K562 (cell line): ENCODE measurements around the gene NMNAT2. TPM values are rescaled to one million over a fixed set of nuclear protein-coding genes. Genes with fewer than 3 reads are reported as not detected.

Experiments used
- ATAC-seq: fragments of 200-7000 bp; cut with Tn5 transposase; 3 replicates; pipeline ENCODE4 v1.9.1; 2020; ENCODE audit warnings: moderate library complexity
- BruUV-seq: library from RNA; stranded (reverse); fragments of 400-500 nt; replicated peaks from 2 replicates; lab custom pipeline; 2021; lab: Mats Ljungman, UMichigan
- CTCF ChIA-PET: fragments of 300-600 bp; formaldehyde crosslinking; extraction: SDS; loops from one replicate; lab custom pipeline; 2021; ENCODE audit warnings: low intra/inter-chr PET ratio; lab: Yijun Ruan, JAX
- POLR2A ChIA-PET: fragments of 300-600, 350-650 bp; sonication (Branson Sonifier 250); formaldehyde crosslinking; extraction: SDS; loops from one replicate; lab custom pipeline; 2021; ENCODE audit warnings: antibody characterized with exemption, inconsistent platforms; lab: Yijun Ruan, JAX
- DNase-seq, 4 experiments: peaks; one replicate each; pipeline versions ENCODE4 v3.0.0 to v3.0.0-alpha.2; 2011 to 2018; ENCODE audit warnings: low spot score in 3 of 4, mixed read lengths in 3 of 4; ENCODE audit errors: extremely low read depth in 1 of 4
- FAIRE-seq: peaks from 2 replicates; lab custom pipeline; 2011; peaks lifted over from hg19 to GRCh38; lab: Jason Lieb, UNC
- H2AFZ ChIP-seq: 2 replicates; pipeline ENCODE4 v1.6.0; 2011; ENCODE audit warnings: low read depth, low read length, control low read depth, inconsistent platforms
- H3K27ac ChIP-seq: fragments of 200-600 bp; 3 replicates; pipeline ENCODE4 v1.8.0; 2011; ENCODE audit warnings: low read depth, mild to moderate bottlenecking, control low read depth, inconsistent platforms, low read length, moderate library complexity, mixed read lengths; ENCODE audit errors: extremely low read depth
- H3K27me3 ChIP-seq, 2 experiments: fragments of 300-600 bp in 1 of 2; 2 replicates in 1 of 2; 3 replicates in 1 of 2; pipeline versions ENCODE4 v1.6.0 to v1.8.0; 2011; ENCODE audit warnings: inconsistent platforms in 2 of 2, low read length in 2 of 2, mild to moderate bottlenecking in 1 of 2, mixed read lengths in 1 of 2, moderate library complexity in 1 of 2; ENCODE audit not compliant: control insufficient read depth in 2 of 2, insufficient read depth in 2 of 2
- H3K36me3 ChIP-seq: fragments of 300-600 bp; 3 replicates; pipeline ENCODE4 v1.8.0; 2011; ENCODE audit warnings: mild to moderate bottlenecking, low read length, inconsistent platforms; ENCODE audit not compliant: control insufficient read depth, insufficient read depth
- H3K4me1 ChIP-seq, 2 experiments: fragments of 200-600 bp in 1 of 2; replicated peaks in 1 of 2; 2 replicates in 1 of 2; 3 replicates in 1 of 2; pipeline versions ENCODE4 v1.5.1 to v1.8.0; 2011; ENCODE audit warnings: inconsistent platforms in 2 of 2, low read length in 2 of 2, mild to moderate bottlenecking in 1 of 2, mixed read lengths in 1 of 2, moderate library complexity in 1 of 2; ENCODE audit not compliant: control insufficient read depth in 2 of 2, insufficient read depth in 2 of 2
- H3K4me2 ChIP-seq: 2 replicates; pipeline ENCODE4 v1.6.1; 2011; ENCODE audit warnings: low read length, control low read depth, inconsistent platforms, mixed read lengths; ENCODE audit not compliant: insufficient read depth
- H3K4me3 ChIP-seq: fragments of 200-600 bp; sonication (generic), shearing (Covaris generic); 2 replicates; pipeline ENCODE4 v1.5.1; 2016; ENCODE audit warnings: control low read depth, inconsistent platforms
- H3K79me2 ChIP-seq: fragments of 200-600 bp; 3 replicates; pipeline ENCODE4 v1.8.0; 2011; ENCODE audit warnings: low read length, inconsistent platforms; ENCODE audit not compliant: control insufficient read depth, insufficient read depth
- H3K9ac ChIP-seq, 2 experiments: 2 replicates each; pipeline versions ENCODE4 v1.6.0 to v1.6.1; 2011; ENCODE audit warnings: low read depth in 2 of 2, low read length in 2 of 2, control low read depth in 1 of 2, inconsistent platforms in 1 of 2, mild to moderate bottlenecking in 1 of 2, mixed read lengths in 1 of 2; ENCODE audit not compliant: insufficient read depth in 1 of 2
- H3K9me1 ChIP-seq: one replicate; pipeline ENCODE4 v1.6.0; 2011; ENCODE audit warnings: inconsistent platforms, mild to moderate bottlenecking, low read length, moderate library complexity; ENCODE audit not compliant: control insufficient read depth, insufficient read depth
- H3K9me3 ChIP-seq: replicated peaks from 2 replicates; pipeline ENCODE4 v1.5.1; 2011; ENCODE audit warnings: low read depth, low read length, inconsistent platforms; ENCODE audit not compliant: control insufficient read depth, insufficient read depth
- H4K20me1 ChIP-seq: replicated peaks from 2 replicates; pipeline ENCODE4 v1.6.1; 2011; ENCODE audit warnings: low read length, inconsistent platforms, mixed read lengths; ENCODE audit not compliant: control insufficient read depth, insufficient read depth
- ATF6 ChIP-seq: sonication (generic); formaldehyde crosslinking; IDR thresholded peaks from 2 replicates; pipeline ENCODE4 v1.4.0; 2020; ENCODE audit warnings: mild to moderate bottlenecking, missing genetic modification reagents
- MXD1 ChIP-seq: fragments of 250-450 bp; sonication (Bioruptor Pico); IDR thresholded peaks from 2 replicates; pipeline ENCODE4 v1.8.0; 2021; ENCODE audit warnings: borderline replicate concordance, mild to moderate bottlenecking, moderate library complexity; ENCODE audit not compliant: poor library complexity, severe bottlenecking
- SMARCA5 ChIP-seq: fragments of 450-650 bp; IDR thresholded peaks from 2 replicates; pipeline ENCODE4 v1.6.1; 2016
- ZNF384 ChIP-seq: IDR thresholded peaks from 2 replicates; pipeline ENCODE4 v1.6.1; 2012; ENCODE audit warnings: low read depth, low read length, improper control_type of control experiment
- WGBS: fragments of 100-300 bp; shearing (Covaris generic); methylation state at CpG from one replicate; pipeline ENCODE4 v1.1.6; 2016; ENCODE audit warnings: low coverage, mixed read lengths; ENCODE audit not compliant: insufficient coverage; ENCODE audit errors: missing lambda C conversion rate; 5-methylcytosine and 5-hydroxymethylcytosine counted together
- in situ Hi-C: fragments of 300-500 bp; cut with MboI; formaldehyde crosslinking; loops from 4 replicates; pipeline ENCODE4 v1.15.0; 2018; ENCODE audit warnings: inconsistent platforms, mixed read lengths
- intact Hi-C: fragments of 100-400 bp; cut with micrococcal nuclease; formaldehyde crosslinking; loops from 2 replicates; pipeline ENCODE4 v1.14.2; 2022
- polyA plus RNA-seq, 8 experiments: library from polyadenylated mRNA; depleted of rRNA in 4 of 8; stranded (reverse) in 5 of 8; unstranded in 3 of 8; fragments of >200 nt; fragmentation: Nextera tagmentation in 2 of 8; fragmentation: Illumina TruSeq in 1 of 8; extraction: Ambion mirVana in 2 of 8; extraction: Trizol in 1 of 8; gene quantifications; 2 replicates each; pipeline versions ENCODE4 v1.2.1 to v1.2.3, GENCODE V29; 2011 to 2014; ENCODE audit warnings: inconsistent platforms in 1 of 8, missing spikeins in 1 of 8
- total RNA-seq, 7 experiments: library from RNA; depleted of rRNA in 6 of 7; stranded (reverse); fragments of >200 nt in 6 of 7; fragmentation: Illumina TruSeq in 2 of 7; extraction: Trizol in 2 of 7; gene quantifications; 2 replicates each; pipeline versions ENCODE4 v1.2.1 to v1.2.3, GENCODE V29; 2011 to 2021; ENCODE audit warnings: low replicate concordance in 1 of 7

Gene NMNAT2
- total and polyA plus RNA-seq, 9 of the 15 experiments (the other 6 are each of a cell fraction or from before 2014, with no cell fraction given) = not detected

- peaks cover 10 to 22% of the 10 kb centered on the region in 2 experiments; a peak in 3 of 5 replicates for H3K27me3 ChIP-seq
- ChIA-PET POLR2A (interaction anchor here (0.7 kb wide), 1 partner anchor 411 kb away, joined by 3 read pairs; no protein-coding TSS in a partner anchor), CTCF (no interaction called here)
- H3K4me1 ChIP-seq = no peaks in the 10 kb centered on the region
- DNase-seq (no peak), ATAC-seq (no peak), FAIRE-seq (no peak)
- H3K4me3 ChIP-seq = no peak overlapping the region
- in situ Hi-C loops = no loop called here
- no peak overlapping the region for H2AFZ ChIP-seq
- intact Hi-C loops = no loop called here
- H3K9me3 ChIP-seq = no peaks in the 10 kb centered on the region
- no peaks in the 10 kb centered on the region for H3K79me2 ChIP-seq
- H3K9ac ChIP-seq = no peak overlapping the region
- H3K9me1 ChIP-seq = no peaks in the 10 kb centered on the region
- peaks cover 5% of the 10 kb centered on the region; the same call in 1 of the 2 replicates for H4K20me1 ChIP-seq
- BruUV-seq = no TSS peak
- TF ChIP-seq MXD1 (CRISPR knock-in tag) = no peak
- no peak for TF ChIP-seq ZNF384
- TF ChIP-seq ATF6 (CRISPR knock-in tag) = no peak
- TF ChIP-seq SMARCA5 = no peak
- 0% methylated on average over 3 of the region's 3 CpGs for whole genome bisulfite sequencing
- no peak overlapping the region for H3K27ac ChIP-seq
- no peak overlapping the region for H3K4me2 ChIP-seq
- H3K36me3 ChIP-seq = no peaks in the 10 kb centered on the region
These were observed 114.3 kb downstream of the NMNAT2 start for GRCh38 chr1:183303901-183304300.
